Measurements from ENCODE around the gene SLC2A11. TPM values are rescaled to one million over a fixed set of nuclear protein-coding genes. Genes with fewer than 3 reads are reported as not detected.

Gene SLC2A11
- total and polyA plus RNA-seq, 9 of the 15 experiments (the other 6 are each of a cell fraction or from before 2014, with no cell fraction given): 0.44 to 2.7 (median 2.1) TPM

- ChIA-PET CTCF (ENCODE audit: low intra/inter-chr PET ratio) (no interaction called here), POLR2A (no interaction called here)
- H3K27me3 ChIP-seq (ENCODE audit: control insufficient read depth in 2 of 2, insufficient read depth in 2 of 2, low read length in 2 of 2): no peaks in the 10 kb centered on the region
- FAIRE-seq: no peak
- intact Hi-C loops (cut with micrococcal nuclease): no loop called here
- no peaks in the 10 kb centered on the region for H3K79me2 ChIP-seq (ENCODE audit: control insufficient read depth, insufficient read depth, low read length)
- H3K27ac ChIP-seq (ENCODE audit: extremely low read depth, low read depth, low read length): no peak overlapping the region
- no peak for ATAC-seq
- DNase-seq (ENCODE audit: extremely low read depth in 1 of 4, low spot score in 3 of 4): no peak
- TF ChIP-seq NFIC (IDR thresholded peaks at IDR 0.05) (peak; percentile 44; the same call in 1 of the 2 replicates), KLF16 (IDR thresholded peaks at IDR 0.05) (no peak)
- H3K4me1 ChIP-seq (replicated peaks in 1 of 2; ENCODE audit: control insufficient read depth in 2 of 2, insufficient read depth in 2 of 2, low read length in 2 of 2): peaks cover 5 to 35% of the 10 kb centered on the region in 2 experiments; a peak in 4 of 5 replicates
- no peaks in the 10 kb centered on the region for H3K9me1 ChIP-seq (ENCODE audit: control insufficient read depth, insufficient read depth, low read length)
- H4K20me1 ChIP-seq (replicated peaks; ENCODE audit: control insufficient read depth, insufficient read depth, low read length): no peaks in the 10 kb centered on the region
- H3K4me3 ChIP-seq: no peak overlapping the region
- peak overlapping the region in 1 of 2 experiments; percentile 40; a peak in 1 of 4 replicates for H3K9ac ChIP-seq (ENCODE audit: insufficient read depth in 1 of 2, low read depth in 2 of 2, low read length in 2 of 2)
- H3K36me3 ChIP-seq (ENCODE audit: control insufficient read depth, insufficient read depth, low read length): no peaks in the 10 kb centered on the region
- in situ Hi-C loops (cut with MboI): loop anchor here (10.0 kb wide), 1 partner anchor 217 kb away; no protein-coding TSS in a partner anchor
- no peak overlapping the region for H2AFZ ChIP-seq (ENCODE audit: low read depth, low read length)
- H3K9me3 ChIP-seq (replicated peaks; ENCODE audit: control insufficient read depth, insufficient read depth, low read depth, low read length): no peaks in the 10 kb centered on the region
- BruUV-seq (replicated peaks): no TSS peak
- WGBS (ENCODE audit: insufficient coverage, low coverage, missing lambda C conversion rate): 25% methylated on average over 4 of the region's 20 CpGs
- no peak overlapping the region for H3K4me2 ChIP-seq (ENCODE audit: insufficient read depth, low read length)
Measured at GRCh38 chr22:23841736-23842445, 15.8 kb upstream of the SLC2A11 start.

- ATAC-seq: no peak
- Histone ChIP-seq H3K4me1 (replicated peaks in 1 of 2; ENCODE audit: control insufficient read depth in 2 of 2, insufficient read depth in 2 of 2, low read length in 2 of 2) (peaks cover 5 to 28% of the 10 kb centered on the region in 2 experiments; a peak in 4 of 5 replicates), H4K20me1 (replicated peaks; ENCODE audit: control insufficient read depth, insufficient read depth, low read length) (no peaks in the 10 kb centered on the region), H2AFZ (ENCODE audit: low read depth, low read length) (no peak overlapping the region), H3K4me2 (ENCODE audit: insufficient read depth, low read length) (no peak overlapping the region), H3K4me3 (no peak overlapping the region), H3K9ac (ENCODE audit: insufficient read depth in 1 of 2, low read depth in 2 of 2, low read length in 2 of 2) (peak overlapping the region in 1 of 2 experiments; percentile 36; a peak in 1 of 4 replicates), H3K79me2 (ENCODE audit: control insufficient read depth, insufficient read depth, low read length) (no peaks in the 10 kb centered on the region), H3K9me3 (replicated peaks; ENCODE audit: control insufficient read depth, insufficient read depth, low read depth, low read length) (no peaks in the 10 kb centered on the region), H3K9me1 (ENCODE audit: control insufficient read depth, insufficient read depth, low read length) (no peaks in the 10 kb centered on the region), H3K27ac (ENCODE audit: extremely low read depth, low read depth, low read length) (no peak overlapping the region), H3K36me3 (ENCODE audit: control insufficient read depth, insufficient read depth, low read length) (no peaks in the 10 kb centered on the region), H3K27me3 (ENCODE audit: control insufficient read depth in 2 of 2, insufficient read depth in 2 of 2, low read length in 2 of 2) (no peaks in the 10 kb centered on the region)
- intact Hi-C loops (cut with micrococcal nuclease): no loop called here
- in situ Hi-C loops (cut with MboI): loop anchor here (10.0 kb wide), 1 partner anchor 218 kb away; no protein-coding TSS in a partner anchor
- TF ChIP-seq ZBTB40 (IDR thresholded peaks at IDR 0.05) (no peak), ZBTB40 (CRISPR knock-in tag; IDR thresholded peaks at IDR 0.05) (no peak), ZNF121 (CRISPR knock-in tag; conservative IDR thresholded peaks at IDR 0.05) (0 out of 2 replicates have a peak, but pooled peaks have one; percentile 13)
- POLR2A ChIA-PET: no interaction called here
- FAIRE-seq: no peak
- BruUV-seq (replicated peaks): no TSS peak
- 52% methylated on average over 3 of the region's 4 CpGs for WGBS (ENCODE audit: insufficient coverage, low coverage, missing lambda C conversion rate)
- CTCF ChIA-PET (ENCODE audit: low intra/inter-chr PET ratio): no interaction called here
- DNase-seq (ENCODE audit: extremely low read depth in 1 of 4, low spot score in 3 of 4): no peak
Measured at GRCh38 chr22:23842599-23842998, 15.1 kb upstream of the SLC2A11 start.
